ENCODE results near the gene PAEP.

GRCh38 chr9:135590486-135591079, 29.0 kb downstream of the PAEP start:
- TF ChIP-seq, protein P1, sequence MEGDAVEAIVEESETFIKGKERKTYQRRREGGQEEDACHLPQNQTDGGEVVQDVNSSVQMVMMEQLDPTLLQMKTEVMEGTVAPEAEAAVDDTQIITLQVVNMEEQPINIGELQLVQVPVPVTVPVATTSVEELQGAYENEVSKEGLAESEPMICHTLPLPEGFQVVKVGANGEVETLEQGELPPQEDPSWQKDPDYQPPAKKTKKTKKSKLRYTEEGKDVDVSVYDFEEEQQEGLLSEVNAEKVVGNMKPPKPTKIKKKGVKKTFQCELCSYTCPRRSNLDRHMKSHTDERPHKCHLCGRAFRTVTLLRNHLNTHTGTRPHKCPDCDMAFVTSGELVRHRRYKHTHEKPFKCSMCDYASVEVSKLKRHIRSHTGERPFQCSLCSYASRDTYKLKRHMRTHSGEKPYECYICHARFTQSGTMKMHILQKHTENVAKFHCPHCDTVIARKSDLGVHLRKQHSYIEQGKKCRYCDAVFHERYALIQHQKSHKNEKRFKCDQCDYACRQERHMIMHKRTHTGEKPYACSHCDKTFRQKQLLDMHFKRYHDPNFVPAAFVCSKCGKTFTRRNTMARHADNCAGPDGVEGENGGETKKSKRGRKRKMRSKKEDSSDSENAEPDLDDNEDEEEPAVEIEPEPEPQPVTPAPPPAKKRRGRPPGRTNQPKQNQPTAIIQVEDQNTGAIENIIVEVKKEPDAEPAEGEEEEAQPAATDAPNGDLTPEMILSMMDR (IDR thresholded peaks at IDR 0.05) = no peak
- TF ChIP-seq POLR2AphosphoS5 (IDR thresholded peaks at IDR 0.05; ENCODE audit: low read depth, low read length) = no peak

All from Panc1 (cell line).